Thoracic aorta (tissue), 2 donors: ENCODE measurements around the gene DOCK7. TPM values are rescaled to one million over a fixed set of nuclear protein-coding genes. Genes with fewer than 3 reads are reported as not detected.

Experiments used
- ATAC-seq: fragments of 150-250 bp; one replicate; pipeline ENCODE4 v1.8.0; 2017; ENCODE audit warnings: low read depth; ENCODE audit not compliant: insufficient number of reproducible peaks, low FRiP score
- DNase-seq: peaks from one replicate; pipeline ENCODE4 v3.0.0-alpha.2; 2020; ENCODE audit warnings: low spot score
- H3K27ac ChIP-seq, 2 donors: fragments of 200-600 bp; sonication (generic); 1 replicate in 1 of 2; 2 replicates in 1 of 2; pipeline ENCODE4 v1.5.1; 2016; ENCODE audit warnings: mild to moderate bottlenecking in 2 of 2, moderate library complexity in 2 of 2
- H3K27me3 ChIP-seq: fragments of 200-600 bp; sonication (generic); replicated peaks from 2 replicates; pipeline ENCODE4 v1.6.0; 2016; ENCODE audit warnings: mild to moderate bottlenecking; ENCODE audit not compliant: insufficient read depth
- H3K36me3 ChIP-seq: fragments of 200-600 bp; sonication (generic); one replicate; pipeline ENCODE4 v1.5.1; 2016
- H3K4me1 ChIP-seq, 2 donors: fragments of 200-600 bp; sonication (generic); 1 replicate in 1 of 2; 2 replicates in 1 of 2; pipeline versions ENCODE4 v1.5.1 to v1.6.0; 2016; ENCODE audit warnings: low read depth in 2 of 2, mild to moderate bottlenecking in 1 of 2; ENCODE audit not compliant: control insufficient read depth in 1 of 2
- H3K4me3 ChIP-seq: fragments of 200-600 bp; sonication (generic); 2 replicates; pipeline ENCODE4 v1.5.1; 2016; ENCODE audit warnings: mild to moderate bottlenecking
- H3K9me3 ChIP-seq: fragments of 200-600 bp; sonication (generic); 2 replicates; pipeline ENCODE4 v1.5.1; 2016
- total RNA-seq, 2 donors: library from RNA; depleted of rRNA; stranded (reverse); fragments of >200 nt; gene quantifications; one replicate each; pipeline versions ENCODE4 v1.1.0 to v1.2.3, GENCODE V29; 2016
- TF ChIP-seq, protein P1 (sequence below): fragments of 200-600 bp; sonication (generic); IDR thresholded peaks from one replicate; pipeline ENCODE4 v1.5.1; 2019; ENCODE audit warnings: antibody characterized with exemption

The DOCK7 gene
- total RNA-seq, 2 donors from 2014 or later, result 52.7 to 75.7 TPM

DNA sequence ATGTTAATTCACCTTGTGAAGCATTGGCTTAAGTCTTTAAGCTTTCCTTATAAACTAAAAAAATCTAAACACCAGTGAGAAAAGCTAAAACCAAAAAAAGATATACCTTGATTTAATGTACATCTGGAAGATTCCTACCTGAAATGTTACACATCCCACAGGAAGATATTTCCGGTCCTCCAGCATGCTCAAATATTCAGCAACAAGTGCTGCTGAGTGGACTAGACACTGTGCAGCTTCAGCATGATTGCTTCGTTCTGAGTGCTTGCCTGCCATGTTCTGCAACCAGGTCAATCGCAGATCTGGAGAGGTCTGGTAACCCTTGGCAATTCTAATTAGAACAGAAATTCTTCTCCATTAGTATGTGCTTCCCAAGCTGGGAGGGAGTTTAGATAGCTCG lies 194.0 kb downstream of the DOCK7 start:
- no peak for ATAC-seq
- Histone ChIP-seq H3K4me1 (no peaks in the 10 kb centered on the region), H3K36me3 (peaks cover 16% of the 10 kb centered on the region), H3K4me3 (no peak overlapping the region), H3K27ac (no peak overlapping the region), H3K9me3 (no peaks in the 10 kb centered on the region), H3K27me3 (no peaks in the 10 kb centered on the region)
- TF ChIP-seq, protein P1, sequence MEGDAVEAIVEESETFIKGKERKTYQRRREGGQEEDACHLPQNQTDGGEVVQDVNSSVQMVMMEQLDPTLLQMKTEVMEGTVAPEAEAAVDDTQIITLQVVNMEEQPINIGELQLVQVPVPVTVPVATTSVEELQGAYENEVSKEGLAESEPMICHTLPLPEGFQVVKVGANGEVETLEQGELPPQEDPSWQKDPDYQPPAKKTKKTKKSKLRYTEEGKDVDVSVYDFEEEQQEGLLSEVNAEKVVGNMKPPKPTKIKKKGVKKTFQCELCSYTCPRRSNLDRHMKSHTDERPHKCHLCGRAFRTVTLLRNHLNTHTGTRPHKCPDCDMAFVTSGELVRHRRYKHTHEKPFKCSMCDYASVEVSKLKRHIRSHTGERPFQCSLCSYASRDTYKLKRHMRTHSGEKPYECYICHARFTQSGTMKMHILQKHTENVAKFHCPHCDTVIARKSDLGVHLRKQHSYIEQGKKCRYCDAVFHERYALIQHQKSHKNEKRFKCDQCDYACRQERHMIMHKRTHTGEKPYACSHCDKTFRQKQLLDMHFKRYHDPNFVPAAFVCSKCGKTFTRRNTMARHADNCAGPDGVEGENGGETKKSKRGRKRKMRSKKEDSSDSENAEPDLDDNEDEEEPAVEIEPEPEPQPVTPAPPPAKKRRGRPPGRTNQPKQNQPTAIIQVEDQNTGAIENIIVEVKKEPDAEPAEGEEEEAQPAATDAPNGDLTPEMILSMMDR, result no peak
- DNase-seq, result no peak

DNA sequence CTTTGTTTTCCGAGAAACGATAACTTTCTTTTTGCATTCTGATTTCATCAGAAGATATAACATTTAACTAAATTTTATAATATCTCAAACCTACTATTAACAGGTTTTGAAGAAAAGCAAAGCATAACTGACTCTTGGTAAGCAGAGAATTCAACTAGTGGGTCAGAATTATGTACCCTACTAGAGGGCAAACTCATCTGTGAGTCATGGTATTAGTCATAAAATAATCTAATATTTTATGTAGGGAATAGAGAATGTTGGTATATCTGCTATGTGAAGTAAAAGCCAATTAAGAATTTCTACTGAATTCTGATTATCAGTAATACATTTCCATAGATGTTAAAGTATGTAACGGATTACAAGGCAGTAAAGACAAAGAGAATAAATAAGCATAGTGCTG lies 194.5 kb downstream of the DOCK7 start:
- H3K36me3 ChIP-seq, result peaks cover 16% of the 10 kb centered on the region
- H3K27me3 ChIP-seq, result no peaks in the 10 kb centered on the region
- ATAC-seq, result no peak

DNA sequence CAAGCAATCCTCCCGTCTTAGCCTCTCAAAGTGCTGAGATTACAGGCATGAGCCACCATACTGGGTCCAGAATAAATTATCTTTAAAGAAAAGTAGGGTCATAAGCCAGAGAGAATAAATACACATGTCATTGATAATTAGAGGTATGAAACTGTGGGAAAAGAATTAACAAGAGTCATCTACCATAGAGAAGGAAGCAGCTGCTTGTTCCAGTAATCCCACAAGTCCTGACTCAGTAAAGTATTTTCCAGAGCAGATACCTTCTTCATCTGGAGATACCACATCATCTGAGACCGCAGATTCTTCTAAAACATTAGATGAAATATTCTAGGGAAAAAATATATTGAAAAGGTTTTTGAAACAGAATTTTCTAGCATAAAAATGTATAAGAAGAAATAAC lies 195.7 kb downstream of the DOCK7 start:
- H3K4me3 ChIP-seq, result no peak overlapping the region
- no peaks in the 10 kb centered on the region for H3K27me3 ChIP-seq
- TF ChIP-seq, protein P1, result no peak
- peaks cover 16% of the 10 kb centered on the region for H3K36me3 ChIP-seq
- H3K4me1 ChIP-seq, result no peaks in the 10 kb centered on the region
- H3K9me3 ChIP-seq, result no peaks in the 10 kb centered on the region
- no peak for DNase-seq
- no peak for ATAC-seq
- no peak overlapping the region for H3K27ac ChIP-seq

More for the DNA sequence above, 194.5 kb downstream of the DOCK7 start:
- Histone ChIP-seq H3K4me1 (no peaks in the 10 kb centered on the region), H3K9me3 (no peaks in the 10 kb centered on the region), H3K4me3 (no peak overlapping the region), H3K27ac (no peak overlapping the region)
- TF ChIP-seq, protein P1, result no peak
- DNase-seq, result no peak

DNA sequence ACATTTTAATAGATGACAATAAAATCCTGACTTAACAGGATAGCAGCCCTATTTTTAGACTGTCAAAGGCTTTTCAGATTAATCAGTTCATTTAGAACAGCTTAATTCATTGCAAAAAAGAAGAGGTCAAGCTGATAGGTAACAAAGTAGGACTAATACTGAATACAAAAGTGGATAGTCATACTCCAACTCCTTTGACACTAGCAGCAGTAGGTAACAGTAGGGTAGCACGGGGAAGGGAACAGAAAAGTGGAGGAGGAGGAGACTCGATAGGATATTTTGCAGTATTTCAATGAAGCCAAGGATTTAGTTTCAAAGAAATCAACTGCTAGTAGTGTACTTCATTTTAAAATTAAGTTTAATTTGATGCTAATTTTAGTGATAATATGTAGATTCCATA lies 200.2 kb downstream of the DOCK7 start:
- DNase-seq, result no peak
- Histone ChIP-seq H3K9me3 (no peaks in the 10 kb centered on the region), H3K27me3 (no peaks in the 10 kb centered on the region), H3K36me3 (peaks cover 13% of the 10 kb centered on the region), H3K4me1 (no peaks in the 10 kb centered on the region), H3K27ac (no peak overlapping the region), H3K4me3 (no peak overlapping the region)
- ATAC-seq, result no peak
- TF ChIP-seq, protein P1, result no peak

DNA sequence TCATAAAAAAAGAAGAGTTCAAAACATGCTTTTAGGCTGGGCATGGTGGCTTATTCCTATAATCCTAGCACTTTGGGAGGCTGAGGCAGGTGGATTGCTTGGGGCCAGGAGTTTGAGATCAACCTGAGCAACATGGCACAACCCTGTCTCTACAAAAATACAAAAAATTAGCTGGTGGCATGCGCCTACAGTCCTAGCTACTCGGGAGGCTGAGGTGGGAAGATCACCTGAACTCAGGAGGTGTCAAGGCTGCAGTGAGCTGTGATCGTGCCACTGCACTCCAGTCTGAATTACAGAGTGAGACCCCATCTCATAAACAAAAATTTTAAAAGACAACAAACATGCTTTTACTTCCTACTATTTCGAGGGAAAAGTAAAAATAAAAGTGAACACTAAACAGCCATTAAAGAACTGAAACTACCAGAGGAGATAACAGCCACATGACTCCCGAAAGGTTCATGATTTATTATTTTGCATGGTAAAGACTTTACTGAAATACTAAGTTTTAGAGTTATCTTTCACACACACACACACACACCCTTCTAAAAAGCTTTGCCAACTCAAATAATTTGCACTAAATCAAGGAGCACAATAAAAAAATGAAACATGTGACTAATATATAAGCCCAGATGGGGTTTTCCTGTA lies 203.2 kb downstream of the DOCK7 start:
- TF ChIP-seq, protein P1, result no peak
- ATAC-seq, result no peak

More for the DNA sequence above, 203.2 kb downstream of the DOCK7 start:
- no peaks in the 10 kb centered on the region for H3K4me1 ChIP-seq
- no peak overlapping the region for H3K27ac ChIP-seq
- H3K27me3 ChIP-seq, result no peaks in the 10 kb centered on the region
- no peaks in the 10 kb centered on the region for H3K9me3 ChIP-seq
- H3K36me3 ChIP-seq, result no peaks in the 10 kb centered on the region
- H3K4me3 ChIP-seq, result no peak overlapping the region
- no peak for DNase-seq
